GM12875 (cell line): Measurements from ENCODE around the gene EMX1.

Experiments
- H3K4me3 ChIP-seq: one replicate; pipeline ENCODE4 v1.5.1; 2011; ENCODE audit warnings: low read depth, low read length, control low read depth
- CTCF ChIP-seq: IDR thresholded peaks from 2 replicates; pipeline ENCODE4 v1.5.1; 2011; ENCODE audit warnings: low read depth, mild to moderate bottlenecking, control low read depth, inconsistent platforms, low read length, moderate library complexity, borderline replicate concordance; ENCODE audit not compliant: insufficient read depth

EMX1 gene

DNA sequence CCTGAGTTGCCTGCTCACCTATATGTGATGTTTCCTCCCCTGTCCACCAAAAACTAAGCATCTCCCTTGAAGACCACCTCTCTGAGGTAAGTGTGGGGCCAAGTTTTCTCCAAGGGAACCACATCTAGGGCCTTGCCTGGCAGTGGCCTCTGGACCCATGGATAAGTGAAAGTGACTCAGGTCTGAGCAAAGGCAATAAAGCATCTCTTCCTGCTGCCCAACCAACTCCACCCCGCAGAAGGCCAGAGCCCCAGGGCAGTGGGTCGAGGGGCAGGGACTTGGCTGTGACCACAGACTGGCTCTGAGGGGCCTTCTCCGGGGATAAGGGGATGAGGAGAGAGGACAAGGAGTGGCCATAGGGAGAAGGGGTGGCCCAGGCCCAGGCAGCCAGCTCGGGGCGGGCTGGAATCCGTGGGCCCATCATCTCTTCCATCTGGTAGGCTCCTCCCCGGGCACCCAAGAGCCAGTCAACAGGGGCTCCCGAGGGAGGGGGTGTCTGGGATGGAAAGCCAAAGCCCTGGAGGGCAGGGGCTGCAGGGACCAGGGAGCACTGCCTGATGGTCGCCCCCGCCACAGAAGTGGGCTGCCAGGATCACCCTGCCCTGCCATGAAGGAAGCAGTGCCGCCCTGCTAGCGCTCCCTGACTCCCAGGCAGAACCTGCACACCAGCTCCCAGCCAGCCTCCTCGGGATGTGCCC lies 33.4 kb downstream of the EMX1 start:
- TF ChIP-seq CTCF, result no peak
- H3K4me3 ChIP-seq, result no peak overlapping the region

GRCh38 chr2:72951303-72952095 lies 34.2 kb downstream of the EMX1 start:
- no peak overlapping the region for H3K4me3 ChIP-seq
- no peak for TF ChIP-seq CTCF

DNA sequence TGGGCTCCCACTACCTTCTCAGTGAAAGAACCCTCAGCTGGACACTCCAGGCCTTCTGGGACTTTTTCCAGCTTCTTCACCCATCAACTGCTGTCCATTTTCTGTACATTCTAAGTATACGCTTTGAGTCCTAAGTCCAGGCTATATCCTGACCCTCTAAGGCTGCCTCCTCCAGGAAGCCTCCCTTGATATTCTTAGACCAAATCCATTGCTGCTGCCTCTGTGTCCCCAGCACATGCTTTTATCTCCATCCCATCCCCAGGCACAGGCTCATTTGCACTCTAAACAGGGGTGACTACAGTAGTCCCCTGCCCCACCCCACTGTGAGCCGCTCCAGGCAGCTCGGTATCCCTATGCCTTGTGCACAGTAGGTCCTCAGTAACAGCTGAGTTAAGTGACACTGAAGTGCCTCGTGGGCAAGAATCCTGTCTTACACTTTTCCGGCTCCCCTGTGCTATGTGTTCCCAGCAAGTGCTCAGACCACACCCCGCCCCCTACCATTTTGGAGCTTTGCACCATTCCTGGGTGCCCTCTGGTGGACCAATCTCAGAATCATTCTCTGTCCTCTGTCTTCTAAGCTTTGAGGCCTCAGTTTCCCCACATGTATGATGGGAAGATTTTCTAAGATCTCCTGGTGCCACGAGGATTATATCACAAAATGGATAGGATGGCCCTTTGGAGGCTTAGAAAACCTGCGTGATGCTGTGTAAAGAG lies 34.9 kb downstream of the EMX1 start:
- TF ChIP-seq CTCF, result no peak
- no peak overlapping the region for H3K4me3 ChIP-seq

- no peak overlapping the region for H3K4me3 ChIP-seq
- TF ChIP-seq CTCF, result no peak
These were observed 35.6 kb downstream of the EMX1 start for GRCh38 chr2:72952961-72953360.

DNA sequence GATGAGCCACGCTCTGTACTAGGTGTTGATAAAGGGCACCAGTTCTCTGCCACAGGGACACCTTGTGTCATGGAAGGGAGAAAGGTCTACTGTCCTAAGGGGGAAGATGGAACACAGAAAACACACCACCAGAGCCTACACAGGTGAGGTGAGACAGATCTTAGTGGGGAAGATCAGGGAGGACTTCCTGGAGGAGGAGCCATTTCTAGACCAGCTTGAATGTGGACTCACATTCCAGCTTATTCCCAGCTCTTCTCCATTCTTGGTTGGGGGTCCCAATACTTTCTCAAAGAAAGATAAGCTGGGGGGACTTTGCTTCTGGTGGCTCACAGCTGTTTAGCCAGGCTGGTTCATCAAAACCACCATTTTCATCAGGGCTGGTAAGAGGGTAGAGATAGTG lies 36.2 kb downstream of the EMX1 start:
- no peak for TF ChIP-seq CTCF

DNA sequence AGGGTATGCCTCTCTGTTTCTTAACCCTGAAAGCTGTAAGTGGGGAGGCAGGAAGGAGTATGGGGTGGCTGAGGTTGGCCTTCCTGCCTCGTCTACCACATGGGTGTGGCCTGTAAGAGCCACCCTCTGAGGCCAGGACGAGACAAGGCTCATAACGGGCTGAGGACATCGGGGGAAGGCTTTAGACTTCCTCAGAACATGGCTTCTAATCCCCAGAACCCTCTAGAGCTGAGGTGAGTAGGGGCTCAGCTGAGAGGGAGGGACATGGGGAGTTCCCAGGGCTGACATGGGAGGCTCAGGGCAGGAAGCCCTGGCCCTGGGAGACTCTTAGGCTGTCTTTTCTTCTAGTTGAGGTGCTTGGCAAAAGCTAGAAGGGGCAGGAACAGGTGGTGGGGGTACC lies 36.7 kb downstream of the EMX1 start:
- no peak for TF ChIP-seq CTCF
- H3K4me3 ChIP-seq, result no peak overlapping the region

More for the DNA sequence above, 36.2 kb downstream of the EMX1 start:
- H3K4me3 ChIP-seq, result no peak overlapping the region
